HG02970 (cell line): Measurements from ENCODE around the gene PSG7.
"Not testable (repeated sequence)": the region's sequence is repeated elsewhere in the genome, so short reads cannot be mapped to it uniquely, and the experiment has no call there.

Experiments used
- ATAC-seq: cut with Tn5 transposase; IDR thresholded peaks from one replicate; pipeline ENCODE4 v1.9.1; 2021; ENCODE audit warnings: mild to moderate bottlenecking, moderate library complexity, moderate number of reproducible peaks; ENCODE audit not compliant: unreplicated experiment, low FRiP score

Gene PSG7

GRCh38 chr19:42874136-42874535, 62.9 kb downstream of the PSG7 start:
- not testable (repeated sequence) for ATAC-seq
